Testis (tissue), 3 donors: ENCODE data around the gene CTIF. TPM values are rescaled to one million over a fixed set of nuclear protein-coding genes. Genes with fewer than 3 reads are reported as not detected.

Experiments used
- DNase-seq: peaks from one replicate; pipeline ENCODE4 v3.0.0-alpha.2; 2019
- H3K27ac ChIP-seq, 2 donors: fragments of 200-600 bp; sonication (generic); one replicate each; pipeline ENCODE4 v1.5.1; 2019
- H3K27me3 ChIP-seq: fragments of 200-600 bp; sonication (generic); one replicate; pipeline ENCODE4 v1.5.1; 2019
- H3K36me3 ChIP-seq: fragments of 200-600 bp; sonication (generic); one replicate; pipeline ENCODE4 v1.5.1; 2017; ENCODE audit warnings: low read depth; ENCODE audit errors: missing control alignments
- H3K4me1 ChIP-seq: fragments of 200-600 bp; sonication (generic); one replicate; pipeline ENCODE4 v1.5.1; 2019
- H3K4me3 ChIP-seq, 2 donors: fragments of 200-600 bp; sonication (generic); one replicate each; pipeline ENCODE4 v1.5.1; 2017 to 2019
- H3K9me3 ChIP-seq: fragments of 200-600 bp; sonication (generic); one replicate; pipeline ENCODE4 v1.5.1; 2017
- CTCF ChIP-seq, 3 experiments: fragments of 450-650 bp in 2 of 3; fragments of 200-600 bp in 1 of 3; sonication (generic) in 1 of 3; IDR thresholded peaks; one replicate each; pipeline ENCODE4 v1.5.1; 2016 to 2019; ENCODE audit warnings: antibody characterized with exemption in 3 of 3, mild to moderate bottlenecking in 2 of 3, moderate library complexity in 1 of 3
- POLR2A ChIP-seq: fragments of 450-650 bp; IDR thresholded peaks from one replicate; pipeline ENCODE4 v1.6.1; 2017; ENCODE audit warnings: antibody characterized with exemption, mild to moderate bottlenecking, moderate library complexity
- WGBS, 2 donors: methylation state at CpG; one replicate each; pipeline ENCODE4 v1.1.5; 2018; 5-methylcytosine and 5-hydroxymethylcytosine counted together
- intact Hi-C: fragments of 100-400 bp; cut with DNase I; formaldehyde crosslinking; loops from one replicate; pipeline ENCODE4 v1.15.1; 2023; ENCODE audit warnings: low total_unique reads
- polyA plus RNA-seq: library from polyadenylated mRNA; stranded (reverse); fragments of 350-450 nt; fragmentation: Illumina TruSeq; extraction: RNeasy Lipid Tissue Mini Kit (QIAGEN cat#74804); gene quantifications from one replicate; pipeline ENCODE4 v1.2.3, GENCODE V29; 2014; ENCODE audit warnings: low read depth, low replicate concordance; ENCODE audit not compliant: insufficient read depth
- total RNA-seq, 2 donors: library from RNA; depleted of rRNA; stranded (reverse); fragments of >200 nt; gene quantifications; one replicate each; pipeline ENCODE4 v1.2.3, GENCODE V29; 2016

The CTIF gene
- total and polyA plus RNA-seq, 3 donors from 2014 or later = 33.8 to 41.5 (median 35.6) TPM

- DNase-seq = peak; percentile 9
- TF ChIP-seq CTCF (IDR thresholded peaks at IDR 0.05) = no peak
- TF ChIP-seq POLR2A = no peak
- Histone ChIP-seq H3K9me3 (no peaks in the 10 kb centered on the region), H3K27me3 (no peaks in the 10 kb centered on the region), H3K27ac (peak overlapping the region in 1 of 2 donors; percentile 24), H3K4me3 (no peak overlapping the region), H3K4me1 (peaks cover 14% of the 10 kb centered on the region), H3K36me3 (no peaks in the 10 kb centered on the region)
- WGBS, 2 donors = 72 to 81% methylated on average over 12 to 14 of the region's 14 CpGs
- intact Hi-C loops = no loop called here
Observed at GRCh38 chr18:48800876-48801727, 262.3 kb downstream of the CTIF start.

- H3K36me3 ChIP-seq = no peaks in the 10 kb centered on the region
- no peaks in the 10 kb centered on the region for H3K9me3 ChIP-seq
- no peak for TF ChIP-seq CTCF (IDR thresholded peaks at IDR 0.05)
- TF ChIP-seq POLR2A = no peak
- H3K27ac ChIP-seq = peak overlapping the region in 1 of 2 donors; percentile 24
- WGBS, 2 donors = 71 to 78% methylated on average over 7 of the region's 7 CpGs
- no peak for DNase-seq
- H3K4me3 ChIP-seq = no peak overlapping the region
- intact Hi-C loops = no loop called here
- H3K4me1 ChIP-seq = peaks cover 14% of the 10 kb centered on the region
- H3K27me3 ChIP-seq = no peaks in the 10 kb centered on the region
Observed at GRCh38 chr18:48801728-48802542, 263.1 kb downstream of the CTIF start.

- peaks cover 14% of the 10 kb centered on the region for H3K4me1 ChIP-seq
- no peak overlapping the region for H3K4me3 ChIP-seq
- no peaks in the 10 kb centered on the region for H3K27me3 ChIP-seq
- no peak overlapping the region for H3K27ac ChIP-seq
- 53 to 58% methylated on average over 6 to 11 of the region's 11 CpGs for WGBS, 2 donors
- no peaks in the 10 kb centered on the region for H3K9me3 ChIP-seq
- peak; percentile 26 for DNase-seq
- intact Hi-C loops = no loop called here
- no peaks in the 10 kb centered on the region for H3K36me3 ChIP-seq
- TF ChIP-seq POLR2A (no peak), CTCF (IDR thresholded peaks at IDR 0.05) (no peak)
Observed at GRCh38 chr18:48802543-48803290, 263.9 kb downstream of the CTIF start.

GRCh38 chr18:48803518-48803917, 264.7 kb downstream of the CTIF start:
- Histone ChIP-seq H3K27ac (no peak overlapping the region), H3K36me3 (no peaks in the 10 kb centered on the region), H3K9me3 (no peaks in the 10 kb centered on the region), H3K27me3 (no peaks in the 10 kb centered on the region), H3K4me3 (no peak overlapping the region), H3K4me1 (peaks cover 14% of the 10 kb centered on the region)
- 72% methylated on average over 3 of the region's 3 CpGs; no CpG with 5 or more reads in 1 of the 2 donors for WGBS, 2 donors
- DNase-seq = peak; percentile 39
- TF ChIP-seq POLR2A = no peak
- TF ChIP-seq CTCF (IDR thresholded peaks at IDR 0.05) = no peak
- intact Hi-C loops = no loop called here
